Prostate gland (tissue), 2 donors: ENCODE data around the gene FBXL17. TPM values are rescaled to one million over a fixed set of nuclear protein-coding genes. Genes with fewer than 3 reads are reported as not detected.

Experiments
- DNase-seq: peaks from one replicate; pipeline ENCODE4 v3.0.0-alpha.2; 2019; ENCODE audit warnings: low spot score
- H3K27ac ChIP-seq, 2 donors: fragments of 200-600 bp; sonication (generic); 2 replicates each; pipeline ENCODE4 v1.5.1; 2017 to 2019
- H3K27me3 ChIP-seq: fragments of 200-600 bp; sonication (generic); replicated peaks from 2 replicates; pipeline ENCODE4 v1.5.1; 2019; ENCODE audit not compliant: insufficient read depth
- H3K36me3 ChIP-seq, 2 donors: fragments of 200-600 bp; sonication (generic); 1 replicate in 1 of 2; 2 replicates in 1 of 2; pipeline versions ENCODE4 v1.5.1 to v1.8.1; 2017 to 2019
- H3K4me1 ChIP-seq: fragments of 200-600 bp; sonication (generic); replicated peaks from 2 replicates; pipeline ENCODE4 v1.5.1; 2019
- H3K4me3 ChIP-seq, 2 donors: fragments of 200-600 bp; sonication (generic); 2 replicates each; pipeline ENCODE4 v1.5.1; 2017 to 2019
- H3K9me3 ChIP-seq: fragments of 200-600 bp; sonication (generic); 2 replicates; pipeline ENCODE4 v1.5.1; 2017
- POLR2A ChIP-seq: fragments of 450-650 bp; IDR thresholded peaks from one replicate; pipeline ENCODE4 v1.6.1; 2016; ENCODE audit warnings: antibody characterized with exemption, mild to moderate bottlenecking
- POLR2AphosphoS5 ChIP-seq: sonication (generic); formaldehyde crosslinking; IDR thresholded peaks from one replicate; pipeline ENCODE4 v1.6.1; 2017; ENCODE audit warnings: antibody characterized with exemption
- WGBS: methylation state at CpG from one replicate; pipeline ENCODE4 v1.1.5; 2018; 5-methylcytosine and 5-hydroxymethylcytosine counted together
- intact Hi-C: fragments of 100-400 bp; cut with DNase I; formaldehyde crosslinking; loops from one replicate; pipeline ENCODE4 v1.14.2; 2022
- total RNA-seq, 2 donors: library from RNA; depleted of rRNA; stranded (reverse); fragments of >200 nt; gene quantifications; one replicate each; pipeline ENCODE4 v1.1.0, GENCODE V29; 2016
- TF ChIP-seq, protein P1 (sequence below), 4 experiments: fragments of 200-600 bp in 2 of 4; fragments of 450-650 bp in 2 of 4; sonication (generic) in 2 of 4; IDR thresholded peaks; 1 replicate in 3 of 4; 2 replicates in 1 of 4; pipeline ENCODE4 v1.5.1; 2016 to 2019; ENCODE audit warnings: antibody characterized with exemption in 4 of 4, mild to moderate bottlenecking in 2 of 4, moderate library complexity in 2 of 4

FBXL17 gene
- total RNA-seq, 2 donors from 2014 or later, result 14.8 to 30.4 TPM

DNA sequence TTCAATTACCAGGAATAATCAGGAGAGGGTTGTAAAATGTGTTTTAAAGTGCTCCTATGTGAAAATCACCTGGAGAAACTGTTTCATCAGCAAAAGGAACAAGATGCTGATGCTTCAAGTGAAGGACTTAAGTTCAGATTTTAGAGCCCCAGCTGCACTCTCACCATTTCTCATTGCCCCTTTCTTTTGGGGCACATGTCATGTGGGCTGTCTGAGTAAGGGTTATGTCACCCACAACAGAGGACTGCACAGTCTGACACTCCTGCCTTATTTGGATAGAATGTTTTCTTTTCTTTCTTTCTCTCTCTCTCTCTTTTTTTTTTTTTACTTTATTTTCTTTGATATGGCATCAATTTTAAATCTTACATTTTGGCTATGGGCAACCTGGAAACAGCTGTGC, 507.1 kb downstream of the FBXL17 start:
- Histone ChIP-seq H3K4me1 (no peaks in the 10 kb centered on the region), H3K27ac (no peak overlapping the region), H3K27me3 (no peaks in the 10 kb centered on the region), H3K36me3 (no peaks in the 10 kb centered on the region), H3K9me3 (no peaks in the 10 kb centered on the region), H3K4me3 (no peak overlapping the region)
- intact Hi-C loops, result no loop called here
- no peak for DNase-seq
- no peak for TF ChIP-seq POLR2A

DNA sequence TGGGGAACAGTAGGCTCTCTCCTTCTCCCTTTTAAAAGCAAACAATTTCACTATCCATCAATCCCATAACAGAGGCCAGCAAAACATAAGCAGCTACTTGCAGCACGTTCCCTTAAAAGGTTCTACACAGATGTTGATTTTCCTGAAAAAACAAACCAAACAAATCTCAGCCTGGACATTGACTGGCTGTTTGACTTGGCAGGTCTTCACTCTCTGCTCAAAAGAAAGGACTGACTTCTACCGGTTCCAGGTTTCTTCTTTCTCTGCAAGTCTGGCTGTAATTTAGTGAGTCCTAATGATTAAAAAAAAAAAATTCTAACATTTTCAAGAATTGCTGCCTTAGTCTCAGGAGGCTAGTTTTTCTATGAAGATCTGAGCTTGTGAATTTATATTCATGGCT, 508.0 kb downstream of the FBXL17 start:
- Histone ChIP-seq H3K9me3 (no peaks in the 10 kb centered on the region), H3K4me1 (no peaks in the 10 kb centered on the region), H3K27ac (no peak overlapping the region), H3K36me3 (no peaks in the 10 kb centered on the region), H3K27me3 (no peaks in the 10 kb centered on the region), H3K4me3 (no peak overlapping the region)
- TF ChIP-seq, protein P1, sequence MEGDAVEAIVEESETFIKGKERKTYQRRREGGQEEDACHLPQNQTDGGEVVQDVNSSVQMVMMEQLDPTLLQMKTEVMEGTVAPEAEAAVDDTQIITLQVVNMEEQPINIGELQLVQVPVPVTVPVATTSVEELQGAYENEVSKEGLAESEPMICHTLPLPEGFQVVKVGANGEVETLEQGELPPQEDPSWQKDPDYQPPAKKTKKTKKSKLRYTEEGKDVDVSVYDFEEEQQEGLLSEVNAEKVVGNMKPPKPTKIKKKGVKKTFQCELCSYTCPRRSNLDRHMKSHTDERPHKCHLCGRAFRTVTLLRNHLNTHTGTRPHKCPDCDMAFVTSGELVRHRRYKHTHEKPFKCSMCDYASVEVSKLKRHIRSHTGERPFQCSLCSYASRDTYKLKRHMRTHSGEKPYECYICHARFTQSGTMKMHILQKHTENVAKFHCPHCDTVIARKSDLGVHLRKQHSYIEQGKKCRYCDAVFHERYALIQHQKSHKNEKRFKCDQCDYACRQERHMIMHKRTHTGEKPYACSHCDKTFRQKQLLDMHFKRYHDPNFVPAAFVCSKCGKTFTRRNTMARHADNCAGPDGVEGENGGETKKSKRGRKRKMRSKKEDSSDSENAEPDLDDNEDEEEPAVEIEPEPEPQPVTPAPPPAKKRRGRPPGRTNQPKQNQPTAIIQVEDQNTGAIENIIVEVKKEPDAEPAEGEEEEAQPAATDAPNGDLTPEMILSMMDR (IDR thresholded peaks at IDR 0.05), result no peak
- peak; percentile 4 for TF ChIP-seq POLR2AphosphoS5
- WGBS, result 24% methylated on average over 2 of the region's 2 CpGs
- peak; percentile 28 for DNase-seq
- intact Hi-C loops, result no loop called here

DNA sequence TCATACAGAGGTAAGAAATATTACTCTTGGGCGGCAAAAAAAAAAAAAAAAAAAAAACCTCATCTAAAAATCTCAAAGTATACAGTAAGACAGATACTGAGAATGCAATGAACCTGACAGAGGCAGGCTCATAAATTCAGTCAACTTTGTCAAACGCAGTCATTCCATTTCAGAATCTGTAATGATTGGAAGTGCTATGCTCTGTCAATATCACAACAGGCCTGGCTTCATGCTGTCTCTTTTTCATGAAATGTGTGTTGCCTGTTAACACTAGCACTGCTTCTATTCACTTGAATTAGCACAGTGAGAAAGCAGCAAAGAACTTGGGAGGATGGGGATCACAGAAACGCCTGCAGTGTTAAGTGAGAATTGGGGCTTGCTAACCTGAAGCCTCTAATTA, 510.9 kb downstream of the FBXL17 start:
- Histone ChIP-seq H3K4me3 (no peak overlapping the region), H3K9me3 (no peaks in the 10 kb centered on the region), H3K27me3 (no peaks in the 10 kb centered on the region), H3K27ac (no peak overlapping the region), H3K36me3 (no peaks in the 10 kb centered on the region), H3K4me1 (no peaks in the 10 kb centered on the region)
- intact Hi-C loops, result no loop called here
- TF ChIP-seq, protein P1 (IDR thresholded peaks at IDR 0.05), result no peak
- TF ChIP-seq POLR2AphosphoS5 (no peak), POLR2A (no peak)
- WGBS, result 97% methylated on average over 3 of the region's 3 CpGs
- no peak for DNase-seq

DNA sequence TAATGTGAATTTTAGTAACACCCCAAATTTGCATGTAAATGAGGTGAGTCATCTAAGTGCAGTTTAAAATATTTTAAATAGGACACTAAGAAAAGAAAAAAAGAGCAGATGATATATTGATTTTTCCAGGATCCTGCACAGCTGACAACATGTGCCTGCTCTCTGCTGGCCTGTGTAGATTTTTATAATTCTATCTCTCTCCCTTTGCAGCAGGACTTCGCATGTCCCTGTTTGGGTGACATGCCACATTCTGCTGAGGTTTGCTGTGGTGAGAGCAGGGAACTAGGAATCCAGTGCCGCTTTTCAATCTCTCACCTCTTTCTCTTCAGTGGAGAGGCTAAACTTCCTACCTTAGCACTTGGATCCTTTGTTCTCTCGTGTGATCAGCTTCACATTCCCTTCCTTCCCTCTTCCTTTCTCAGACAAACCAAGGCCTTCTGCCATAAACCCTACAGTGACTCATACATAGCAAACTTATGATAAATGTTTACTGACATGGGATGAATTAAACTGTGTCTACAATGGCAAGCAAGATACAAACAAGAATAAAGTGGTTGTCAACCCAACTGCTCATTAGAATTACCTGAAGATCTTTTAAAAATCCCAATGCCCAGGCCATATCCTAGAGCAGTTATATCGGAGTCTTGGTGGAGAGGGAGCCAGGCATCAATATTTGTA, 512.3 kb downstream of the FBXL17 start:
- Histone ChIP-seq H3K27me3 (no peaks in the 10 kb centered on the region), H3K4me3 (no peak overlapping the region), H3K9me3 (no peaks in the 10 kb centered on the region), H3K4me1 (no peaks in the 10 kb centered on the region), H3K36me3 (no peaks in the 10 kb centered on the region), H3K27ac (no peak overlapping the region)
- no peak for DNase-seq
- 72% methylated on average over 4 of the region's 4 CpGs for WGBS
- TF ChIP-seq, protein P1 (IDR thresholded peaks at IDR 0.05), result no peak
- no peak for TF ChIP-seq POLR2AphosphoS5
- no peak for TF ChIP-seq POLR2A
- intact Hi-C loops, result no loop called here

DNA sequence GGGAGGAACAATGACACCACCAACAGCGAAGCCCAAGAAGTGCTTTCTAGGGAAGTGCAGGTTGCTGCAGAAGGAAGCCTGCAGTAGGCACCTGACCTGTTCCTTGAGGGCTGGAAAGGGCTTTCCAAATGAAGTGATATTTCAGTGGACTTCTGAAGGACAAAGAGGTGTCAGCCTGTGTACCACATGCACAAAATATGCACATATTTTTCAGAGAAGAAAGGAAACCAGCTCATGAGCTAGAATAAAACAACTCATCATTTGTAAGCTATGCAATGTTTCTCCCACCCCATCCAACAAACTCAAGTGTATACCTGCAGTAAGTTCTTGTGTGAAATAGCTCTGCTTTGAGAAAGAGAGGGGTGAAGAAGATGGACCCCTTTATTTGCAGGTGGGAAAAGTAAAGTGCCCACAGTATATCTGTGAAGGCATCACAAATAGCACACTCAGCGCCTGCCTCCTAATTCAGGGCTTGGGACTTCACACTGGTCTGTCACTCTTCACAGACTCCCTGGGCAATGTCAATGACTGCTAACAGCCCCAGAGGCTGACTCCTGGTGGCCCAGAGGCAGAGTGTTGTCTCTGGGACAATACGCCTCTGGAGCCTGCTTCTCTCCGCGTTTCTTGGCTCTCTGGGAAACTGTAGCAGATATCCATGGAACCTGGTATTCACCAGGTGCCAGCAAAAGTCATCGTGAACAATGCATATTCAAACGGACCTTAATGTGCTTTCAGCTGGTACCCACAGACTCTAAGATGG, 513.1 kb downstream of the FBXL17 start:
- intact Hi-C loops, result no loop called here
- WGBS, result 90% methylated on average over 7 of the region's 7 CpGs
- TF ChIP-seq POLR2A (no peak), POLR2AphosphoS5 (no peak)
- TF ChIP-seq, protein P1 (IDR thresholded peaks at IDR 0.05), result no peak

More for the DNA sequence above, 513.1 kb downstream of the FBXL17 start:
- no peaks in the 10 kb centered on the region for H3K9me3 ChIP-seq
- no peak overlapping the region for H3K27ac ChIP-seq
- no peak overlapping the region for H3K4me3 ChIP-seq
- no peaks in the 10 kb centered on the region for H3K36me3 ChIP-seq
- H3K4me1 ChIP-seq, result no peaks in the 10 kb centered on the region
- H3K27me3 ChIP-seq, result no peaks in the 10 kb centered on the region
- DNase-seq, result no peak
